CD4-positive, alpha-beta T cell (primary cell): ENCODE measurements around the gene SHC4. TPM values are rescaled to one million over a fixed set of nuclear protein-coding genes. Genes with fewer than 3 reads are reported as not detected.
"Not testable (repeated sequence)": the region's sequence is repeated elsewhere in the genome, so short reads cannot be mapped to it uniquely, and the experiment has no call there.

ENCODE experiments used
- ATAC-seq: fragments of 200-7000 bp; cut with Tn5 transposase; one replicate; pipeline ENCODE4 v1.10.0; 2022; ENCODE audit warnings: mild to moderate bottlenecking; ENCODE audit not compliant: poor library complexity
- CTCF ChIA-PET: fragments of 350-600 bp; sonication (Branson Sonifier 250); formaldehyde crosslinking; loops from one replicate; lab custom pipeline; 2021; ENCODE audit warnings: antibody characterized with exemption, inconsistent platforms; lab: Charles Lee
- POLR2A ChIA-PET: fragments of 350-600 bp; sonication (Branson Sonifier 250); formaldehyde crosslinking; loops from one replicate; lab custom pipeline; 2021; ENCODE audit warnings: antibody characterized with exemption, inconsistent platforms; lab: Charles Lee
- DNase-seq, 14 experiments: peaks; one replicate each; pipeline ENCODE4 v3.0.0-alpha.2; 2013 to 2020; ENCODE audit warnings: mixed read lengths in 2 of 14
- H3K27ac ChIP-seq, 2 donors: one replicate each; pipeline versions ENCODE4 v1.5.1 to v1.7.0; 2013; ENCODE audit warnings: low read length in 2 of 2, low read depth in 1 of 2, mild to moderate bottlenecking in 1 of 2
- H3K27me3 ChIP-seq, 2 experiments: 1 replicate in 1 of 2; 2 replicates in 1 of 2; pipeline versions ENCODE4 v1.6.1 to v1.7.0; 2013; ENCODE audit warnings: low read length in 2 of 2, control low read depth in 1 of 2, mild to moderate bottlenecking in 1 of 2, moderate library complexity in 1 of 2; ENCODE audit not compliant: insufficient read depth in 2 of 2, control insufficient read depth in 1 of 2
- H3K36me3 ChIP-seq: one replicate; pipeline ENCODE4 v1.6.1; 2013; ENCODE audit warnings: low read length, control low read depth; ENCODE audit not compliant: insufficient read depth
- H3K4me1 ChIP-seq: one replicate; pipeline ENCODE4 v1.6.1; 2013; ENCODE audit warnings: low read length, control low read depth; ENCODE audit not compliant: insufficient read depth
- H3K4me3 ChIP-seq: one replicate; pipeline ENCODE4 v1.5.1; 2013; ENCODE audit warnings: mild to moderate bottlenecking, low read length, moderate library complexity
- H3K9me3 ChIP-seq, 2 experiments: 1 replicate in 1 of 2; 2 replicates in 1 of 2; pipeline versions ENCODE4 v1.6.1 to v1.7.0; 2013; ENCODE audit warnings: low read length in 2 of 2, mild to moderate bottlenecking in 2 of 2, control low read depth in 1 of 2, moderate library complexity in 1 of 2; ENCODE audit not compliant: control insufficient read depth in 1 of 2, insufficient read depth in 1 of 2
- H3K27ac Mint-ChIP-seq: one replicate; pipeline ENCODE4 v1.8.0; 2020; ENCODE audit warnings: mixed read lengths
- H3K27me3 Mint-ChIP-seq: one replicate; pipeline ENCODE4 v1.8.0; 2021; ENCODE audit warnings: mixed read lengths
- H3K36me3 Mint-ChIP-seq: one replicate; pipeline ENCODE4 v1.8.0; 2021; ENCODE audit warnings: low read depth, mixed read lengths
- H3K4me1 Mint-ChIP-seq: one replicate; pipeline ENCODE4 v1.8.0; 2021; ENCODE audit warnings: low read depth, mixed read lengths
- H3K4me3 Mint-ChIP-seq: one replicate; pipeline ENCODE4 v1.8.0; 2020; ENCODE audit warnings: mild to moderate bottlenecking, mixed read lengths
- H3K9me3 Mint-ChIP-seq: one replicate; pipeline ENCODE4 v1.8.0; 2020; ENCODE audit warnings: mixed read lengths
- intact Hi-C, 2 experiments: fragments of 100-400 bp; cut with DNase I in 1 of 2; cut with micrococcal nuclease in 1 of 2; formaldehyde crosslinking; loops; one replicate each; pipeline versions ENCODE4 v1.15.1 to v1.9.0; 2023 to 2025; cut with DNase I, micrococcal nuclease
- total RNA-seq, 174 experiments: library from RNA in 2 of 174; stranded (reverse) in 2 of 174; gene quantifications; one replicate each; pipeline ENCODE4 v1.2.3 and lab custom pipeline; 2021 to 2026
- TF ChIP-seq, protein P1 (sequence below): fragments of 200-600 bp; IDR thresholded peaks from one replicate; pipeline ENCODE4 v1.8.0; 2022; ENCODE audit warnings: antibody characterized with exemption, mild to moderate bottlenecking

The SHC4 gene
- total RNA-seq, 2 experiments from 2014 or later = not detected

DNA sequence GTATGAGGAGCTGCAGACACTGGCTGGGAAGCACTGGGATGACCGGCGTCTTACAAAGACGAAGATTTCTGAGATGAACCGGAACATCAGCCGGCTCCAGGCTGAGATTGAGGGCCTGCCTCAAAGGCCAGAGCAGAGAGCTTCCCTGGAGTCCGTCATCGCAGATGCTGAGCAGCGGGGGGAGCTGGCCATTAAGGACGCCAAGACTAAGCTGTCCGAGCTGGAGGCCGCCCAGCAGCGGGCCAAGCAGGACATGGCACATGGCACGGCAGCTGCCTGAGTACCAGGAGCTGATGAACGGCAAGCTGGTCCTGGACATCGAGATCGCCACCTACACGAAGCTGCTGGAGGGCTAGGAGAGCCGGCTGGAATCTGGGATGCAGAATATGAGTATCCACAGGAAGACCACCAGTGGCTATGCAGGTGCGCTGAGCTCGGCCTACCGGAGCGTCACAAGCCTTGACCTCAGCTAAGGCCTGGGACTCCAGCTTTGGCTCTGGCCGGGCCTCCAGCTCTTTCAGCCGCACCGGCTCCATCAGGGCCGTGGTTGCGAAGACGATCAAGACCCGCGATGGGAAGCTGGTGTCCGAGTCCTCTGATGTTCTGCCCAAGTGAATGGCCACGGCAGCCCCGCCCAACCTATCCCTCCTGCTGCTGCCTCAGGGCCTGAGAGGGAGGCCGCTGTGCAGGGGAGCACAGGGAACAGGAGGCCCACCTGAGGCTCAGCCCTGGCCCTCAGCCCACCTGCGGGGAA, 9.2 kb upstream of the SHC4 start:
- intact Hi-C loops = no loop called here

GRCh38 chr15:48970926-48971325, 7.2 kb upstream of the SHC4 start:
- H3K27ac ChIP-seq, H3K4me3 Mint-ChIP-seq, H3K9me3 ChIP-seq, H3K4me1 Mint-ChIP-seq, POLR2A ChIA-PET, H3K4me3 ChIP-seq, intact Hi-C loops, H3K27ac Mint-ChIP-seq, H3K9me3 Mint-ChIP-seq, H3K4me1 ChIP-seq, H3K36me3 Mint-ChIP-seq, ATAC-seq, DNase-seq, H3K36me3 ChIP-seq, CTCF ChIA-PET: not testable (repeated sequence)
- H3K27me3 ChIP-seq = peaks cover 12% of the 10 kb centered on the region in 2 experiments
- peaks cover 56% of the 10 kb centered on the region for H3K27me3 Mint-ChIP-seq

More for the DNA sequence above, 9.2 kb upstream of the SHC4 start:
- ATAC-seq (no peak), DNase-seq (no peak)
- H3K36me3 ChIP-seq = no peaks in the 10 kb centered on the region
- Mint-ChIP-seq H3K4me1 (peaks cover 4% of the 10 kb centered on the region), H3K4me3 (no peak overlapping the region), H3K36me3 (no peaks in the 10 kb centered on the region), H3K27me3 (peaks cover 46% of the 10 kb centered on the region), H3K9me3 (no peaks in the 10 kb centered on the region), H3K27ac (no peak overlapping the region)
- no peak overlapping the region for H3K27ac ChIP-seq
- POLR2A ChIA-PET = no interaction called here
- no peaks in the 10 kb centered on the region for H3K9me3 ChIP-seq
- TF ChIP-seq, protein P1, sequence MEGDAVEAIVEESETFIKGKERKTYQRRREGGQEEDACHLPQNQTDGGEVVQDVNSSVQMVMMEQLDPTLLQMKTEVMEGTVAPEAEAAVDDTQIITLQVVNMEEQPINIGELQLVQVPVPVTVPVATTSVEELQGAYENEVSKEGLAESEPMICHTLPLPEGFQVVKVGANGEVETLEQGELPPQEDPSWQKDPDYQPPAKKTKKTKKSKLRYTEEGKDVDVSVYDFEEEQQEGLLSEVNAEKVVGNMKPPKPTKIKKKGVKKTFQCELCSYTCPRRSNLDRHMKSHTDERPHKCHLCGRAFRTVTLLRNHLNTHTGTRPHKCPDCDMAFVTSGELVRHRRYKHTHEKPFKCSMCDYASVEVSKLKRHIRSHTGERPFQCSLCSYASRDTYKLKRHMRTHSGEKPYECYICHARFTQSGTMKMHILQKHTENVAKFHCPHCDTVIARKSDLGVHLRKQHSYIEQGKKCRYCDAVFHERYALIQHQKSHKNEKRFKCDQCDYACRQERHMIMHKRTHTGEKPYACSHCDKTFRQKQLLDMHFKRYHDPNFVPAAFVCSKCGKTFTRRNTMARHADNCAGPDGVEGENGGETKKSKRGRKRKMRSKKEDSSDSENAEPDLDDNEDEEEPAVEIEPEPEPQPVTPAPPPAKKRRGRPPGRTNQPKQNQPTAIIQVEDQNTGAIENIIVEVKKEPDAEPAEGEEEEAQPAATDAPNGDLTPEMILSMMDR = no peak
- H3K4me1 ChIP-seq = peaks cover 6% of the 10 kb centered on the region
- CTCF ChIA-PET = interaction anchor here (1.0 to 1.5 kb wide), 2 partner anchors 12 to 112 kb away, joined by 3 to 4 read pairs; no protein-coding TSS in a partner anchor
- peaks cover 8% of the 10 kb centered on the region in 2 experiments for H3K27me3 ChIP-seq
- H3K4me3 ChIP-seq = no peak overlapping the region

DNA sequence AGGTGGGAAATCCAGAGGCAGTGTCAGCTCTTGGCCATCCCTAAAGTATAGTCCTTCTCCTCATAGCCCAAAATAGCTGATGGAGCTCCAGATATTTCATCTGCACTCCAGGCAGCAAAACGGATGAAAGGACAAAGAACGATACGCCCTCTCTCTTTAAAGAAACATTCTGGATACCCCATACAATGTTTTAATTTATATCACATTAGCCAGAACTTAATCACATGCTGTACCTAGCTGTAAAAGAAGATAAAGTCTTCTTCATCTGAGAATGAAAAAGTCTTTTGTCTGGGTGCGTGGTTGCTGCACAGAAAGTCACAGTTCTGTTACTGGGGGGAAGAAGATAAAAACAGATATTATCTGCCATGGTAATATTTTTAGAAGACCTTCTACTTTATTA, 4.3 kb upstream of the SHC4 start:
- DNase-seq = no peak
- Histone ChIP-seq H3K27ac (no peak overlapping the region), H3K27me3 (peaks cover 32 to 35% of the 10 kb centered on the region in 2 experiments), H3K9me3 (peaks cover 0 to under 1% of the 10 kb centered on the region in 2 experiments), H3K4me3 (no peak overlapping the region), H3K4me1 (peaks cover 26% of the 10 kb centered on the region), H3K36me3 (no peaks in the 10 kb centered on the region)
- H3K4me1 Mint-ChIP-seq = peaks cover 20% of the 10 kb centered on the region
- no peaks in the 10 kb centered on the region for H3K36me3 Mint-ChIP-seq
- POLR2A ChIA-PET = no interaction called here
- intact Hi-C loops = no loop called here
- H3K27ac Mint-ChIP-seq = no peak overlapping the region
- H3K9me3 Mint-ChIP-seq = no peaks in the 10 kb centered on the region
- H3K4me3 Mint-ChIP-seq = no peak overlapping the region
- no peak for ATAC-seq
- CTCF ChIA-PET = interaction anchor here (1.3 kb wide), 1 partner anchor 8 kb away, joined by 4 read pairs; no protein-coding TSS in a partner anchor
- H3K27me3 Mint-ChIP-seq = peaks cover 75% of the 10 kb centered on the region
- TF ChIP-seq, protein P1 = no peak
